GM19438 (cell line): ENCODE data around the gene OPN1MW.
"Not testable (repeated sequence)": the region's sequence is repeated elsewhere in the genome, so short reads cannot be mapped to it uniquely, and the experiment has no call there.

Experiments
- ATAC-seq: cut with Tn5 transposase; IDR thresholded peaks from one replicate; pipeline ENCODE4 v1.9.1; 2021; ENCODE audit warnings: low read depth; ENCODE audit not compliant: unreplicated experiment

The OPN1MW gene

GRCh38 chrX:154209670-154210418, 27.4 kb downstream of the OPN1MW start:
- ATAC-seq, result peak; percentile 66

GRCh38 chrX:154211057-154211456, 28.7 kb downstream of the OPN1MW start:
- ATAC-seq, result not testable (repeated sequence)

GRCh38 chrX:154211499-154211898, 29.1 kb downstream of the OPN1MW start:
- ATAC-seq, result not testable (repeated sequence)

GRCh38 chrX:154219456-154219855, 37.1 kb downstream of the OPN1MW start, which contains the start of gene OPN1MW2:
Gene OPN1MW2, plus strand, starts transcription at chrX:154219756. Its CDS starts 60 bp downstream, at chrX:154219816.
- ATAC-seq, result not testable (repeated sequence)

GRCh38 chrX:154225292-154225691, 42.9 kb downstream of the OPN1MW start:
- not testable (repeated sequence) for ATAC-seq

- ATAC-seq, result not testable (repeated sequence)
Measured at GRCh38 chrX:154226706-154227105, 44.3 kb downstream of the OPN1MW start.

GRCh38 chrX:154231443-154231842, 49.0 kb downstream of the OPN1MW start:
- not testable (repeated sequence) for ATAC-seq

GRCh38 chrX:154233620-154234019, 51.2 kb downstream of the OPN1MW start:
- not testable (repeated sequence) for ATAC-seq

- not testable (repeated sequence) for ATAC-seq
Measured at GRCh38 chrX:154238939-154239559, 56.7 kb downstream of the OPN1MW start.

GRCh38 chrX:154239982-154240503, 57.6 kb downstream of the OPN1MW start:
- ATAC-seq, result not testable (repeated sequence)
